Thyroid gland (tissue), 4 donors: ENCODE measurements around the gene GCSAM.

Experiments
- POLR2A ChIP-seq, 2 donors: fragments of 450-650 bp; IDR thresholded peaks; one replicate each; pipeline ENCODE4 v1.6.1; 2017; ENCODE audit warnings: antibody characterized with exemption in 2 of 2, mild to moderate bottlenecking in 2 of 2, moderate library complexity in 1 of 2
- TF ChIP-seq, protein P1 (sequence below), 6 experiments: fragments of 200-600 bp in 3 of 6; fragments of 450-650 bp in 3 of 6; sonication (generic) in 3 of 6; IDR thresholded peaks; one replicate each; pipeline ENCODE4 v1.5.1; 2016 to 2019; ENCODE audit warnings: antibody characterized with exemption in 6 of 6, mild to moderate bottlenecking in 2 of 6, inconsistent platforms in 1 of 6, moderate library complexity in 1 of 6

DNA sequence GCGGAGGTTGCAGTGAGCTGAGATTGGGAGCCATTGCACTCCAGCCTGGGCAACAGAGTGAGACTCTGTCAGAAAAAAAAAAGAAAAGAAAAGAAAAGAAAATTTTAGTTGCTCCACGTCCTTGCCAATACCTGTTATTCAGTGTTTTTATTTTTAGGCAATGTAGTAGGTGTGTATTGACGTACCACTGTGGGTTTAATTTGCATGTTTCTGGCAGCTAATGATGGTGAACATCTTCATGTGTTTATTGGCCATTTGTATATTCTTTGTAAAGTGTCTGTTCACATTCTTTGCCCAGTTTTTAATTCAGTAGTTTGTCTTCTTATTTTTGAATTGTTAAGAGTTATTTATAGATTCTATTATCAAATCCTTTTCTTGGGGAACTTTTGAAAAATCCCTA, 38.1 kb upstream of the GCSAM start:
- no peak for TF ChIP-seq POLR2A (IDR thresholded peaks at IDR 0.05)
- TF ChIP-seq, protein P1, sequence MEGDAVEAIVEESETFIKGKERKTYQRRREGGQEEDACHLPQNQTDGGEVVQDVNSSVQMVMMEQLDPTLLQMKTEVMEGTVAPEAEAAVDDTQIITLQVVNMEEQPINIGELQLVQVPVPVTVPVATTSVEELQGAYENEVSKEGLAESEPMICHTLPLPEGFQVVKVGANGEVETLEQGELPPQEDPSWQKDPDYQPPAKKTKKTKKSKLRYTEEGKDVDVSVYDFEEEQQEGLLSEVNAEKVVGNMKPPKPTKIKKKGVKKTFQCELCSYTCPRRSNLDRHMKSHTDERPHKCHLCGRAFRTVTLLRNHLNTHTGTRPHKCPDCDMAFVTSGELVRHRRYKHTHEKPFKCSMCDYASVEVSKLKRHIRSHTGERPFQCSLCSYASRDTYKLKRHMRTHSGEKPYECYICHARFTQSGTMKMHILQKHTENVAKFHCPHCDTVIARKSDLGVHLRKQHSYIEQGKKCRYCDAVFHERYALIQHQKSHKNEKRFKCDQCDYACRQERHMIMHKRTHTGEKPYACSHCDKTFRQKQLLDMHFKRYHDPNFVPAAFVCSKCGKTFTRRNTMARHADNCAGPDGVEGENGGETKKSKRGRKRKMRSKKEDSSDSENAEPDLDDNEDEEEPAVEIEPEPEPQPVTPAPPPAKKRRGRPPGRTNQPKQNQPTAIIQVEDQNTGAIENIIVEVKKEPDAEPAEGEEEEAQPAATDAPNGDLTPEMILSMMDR (IDR thresholded peaks at IDR 0.05) = no peak
